ENCODE results near the gene ADRB2. TPM values are rescaled to one million over a fixed set of nuclear protein-coding genes. Genes with fewer than 3 reads are reported as not detected.

Gene ADRB2
- 4.1 and 8.3 TPM in 2 replicates for total RNA-seq

DNA sequence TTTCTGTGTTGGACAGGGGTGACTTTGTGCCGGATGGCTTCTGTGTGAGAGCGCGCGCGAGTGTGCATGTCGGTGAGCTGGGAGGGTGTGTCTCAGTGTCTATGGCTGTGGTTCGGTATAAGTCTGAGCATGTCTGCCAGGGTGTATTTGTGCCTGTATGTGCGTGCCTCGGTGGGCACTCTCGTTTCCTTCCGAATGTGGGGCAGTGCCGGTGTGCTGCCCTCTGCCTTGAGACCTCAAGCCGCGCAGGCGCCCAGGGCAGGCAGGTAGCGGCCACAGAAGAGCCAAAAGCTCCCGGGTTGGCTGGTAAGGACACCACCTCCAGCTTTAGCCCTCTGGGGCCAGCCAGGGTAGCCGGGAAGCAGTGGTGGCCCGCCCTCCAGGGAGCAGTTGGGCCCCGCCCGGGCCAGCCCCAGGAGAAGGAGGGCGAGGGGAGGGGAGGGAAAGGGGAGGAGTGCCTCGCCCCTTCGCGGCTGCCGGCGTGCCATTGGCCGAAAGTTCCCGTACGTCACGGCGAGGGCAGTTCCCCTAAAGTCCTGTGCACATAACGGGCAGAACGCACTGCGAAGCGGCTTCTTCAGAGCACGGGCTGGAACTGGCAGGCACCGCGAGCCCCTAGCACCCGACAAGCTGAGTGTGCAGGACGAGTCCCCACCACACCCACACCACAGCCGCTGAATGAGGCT, at the start of gene ADRB2:
TSS of gene ADRB2 (plus strand) at position 559 of the 686 bp plus-strand sequence. CDS start 221 bp downstream, outside the sequence.

Other genes with a start within 250 kb of the ADRB2 start
- 0.07 TPM in 1 of 2 replicates, not detected in the other for gene HTR4, start 172.1 kb upstream of the ADRB2 start, total RNA-seq
- 8.8 and 9.0 TPM in 2 replicates for gene SH3TC2, start 236.5 kb downstream of the ADRB2 start, total RNA-seq

Measured in thoracic aorta endothelial cell (primary cell).